SK-N-SH (cell line): ENCODE measurements around the gene NOTUM. TPM values are rescaled to one million over a fixed set of nuclear protein-coding genes. Genes with fewer than 3 reads are reported as not detected.

Experiments used
- CTCF ChIA-PET: fragments of 300-600, 350-600 bp; formaldehyde crosslinking; extraction: SDS; loops from one replicate; lab custom pipeline; 2021; lab: Yijun Ruan, JAX
- POLR2A ChIA-PET: fragments of 350-600 bp; sonication (Branson Sonifier 250); formaldehyde crosslinking; extraction: SDS; loops from one replicate; lab custom pipeline; 2020; ENCODE audit warnings: antibody characterized with exemption, inconsistent platforms; lab: Yijun Ruan, JAX
- DNase-seq: peaks from one replicate; pipeline ENCODE4 v3.0.0; 2012
- H2AFZ ChIP-seq: fragments of 200-600 bp; sonication (generic); 2 replicates; pipeline ENCODE4 v1.8.1; 2016; ENCODE audit warnings: antibody characterized with exemption, mild to moderate bottlenecking, low read depth
- H3F3A ChIP-seq: fragments of 200-600 bp; sonication (generic); replicated peaks from 2 replicates; pipeline ENCODE3; 2016; ENCODE audit warnings: antibody characterized with exemption, mild to moderate bottlenecking; ENCODE audit not compliant: insufficient read depth
- H3K27ac ChIP-seq, 2 experiments: fragments of 200-500 bp in 1 of 2; fragments of 200-600 bp in 1 of 2; sonication (Bioruptor generic) in 1 of 2; sonication (generic), shearing (Covaris generic) in 1 of 2; 2 replicates each; pipeline versions ENCODE4 v1.5.1 to v1.6.1; 2014 to 2016; ENCODE audit warnings: low read depth in 2 of 2, inconsistent platforms in 1 of 2, low read length in 1 of 2, mild to moderate bottlenecking in 1 of 2, mixed read lengths in 1 of 2
- H3K27me3 ChIP-seq: fragments of 200-600 bp; sonication (generic), shearing (Covaris generic); 2 replicates; pipeline ENCODE4 v1.6.1; 2016; ENCODE audit warnings: mixed run types; ENCODE audit not compliant: insufficient read depth
- H3K36me3 ChIP-seq, 2 experiments: fragments of 200-500 bp in 1 of 2; fragments of 200-600 bp in 1 of 2; sonication (Bioruptor generic) in 1 of 2; sonication (generic) in 1 of 2; replicated peaks in 1 of 2; 2 replicates each; pipeline versions ENCODE3 to v1.5.1; 2014 to 2016; ENCODE audit warnings: low read length in 1 of 2, mild to moderate bottlenecking in 1 of 2; ENCODE audit not compliant: insufficient read depth in 2 of 2, control insufficient read depth in 1 of 2
- H3K4me1 ChIP-seq, 2 experiments: fragments of 200-500 bp in 1 of 2; fragments of 200-600 bp in 1 of 2; sonication (Bioruptor generic) in 1 of 2; sonication (generic), shearing (Covaris generic) in 1 of 2; 2 replicates each; pipeline versions ENCODE4 v1.5.1 to v1.6.1; 2014 to 2016; ENCODE audit warnings: low read depth in 1 of 2, low read length in 1 of 2, mixed run types in 1 of 2; ENCODE audit not compliant: insufficient read depth in 2 of 2, control insufficient read depth in 1 of 2
- H3K4me2 ChIP-seq: fragments of 200-600 bp; sonication (generic), shearing (Covaris generic); 2 replicates; pipeline ENCODE4 v1.6.1; 2017; ENCODE audit warnings: mixed run types
- H3K4me3 ChIP-seq, 2 experiments: fragments of 200-500 bp in 1 of 2; fragments of 200-600 bp in 1 of 2; sonication (Bioruptor generic) in 1 of 2; sonication (generic), shearing (Covaris generic) in 1 of 2; 2 replicates each; pipeline versions ENCODE4 v1.5.1 to v1.8.1; 2014 to 2016; ENCODE audit warnings: low read depth in 2 of 2, inconsistent platforms in 1 of 2, low read length in 1 of 2, mild to moderate bottlenecking in 1 of 2, mixed read lengths in 1 of 2, moderate library complexity in 1 of 2
- H3K79me2 ChIP-seq: fragments of 200-600 bp; sonication (generic); 2 replicates; pipeline ENCODE4 v1.8.1; 2017; ENCODE audit warnings: mild to moderate bottlenecking; ENCODE audit not compliant: insufficient read depth
- H3K9ac ChIP-seq: fragments of 200-600 bp; sonication (generic); 2 replicates; pipeline ENCODE4 v1.6.1; 2017; ENCODE audit warnings: mixed run types
- H3K9me2 ChIP-seq: fragments of 200-600 bp; sonication (generic); 2 replicates; pipeline ENCODE4 v1.6.1; 2017; ENCODE audit warnings: mixed run types
- H3K9me3 ChIP-seq: fragments of 200-600 bp; sonication (generic); 2 replicates; pipeline ENCODE4 v1.6.1; 2017; ENCODE audit warnings: mixed run types, mild to moderate bottlenecking, moderate library complexity
- H4K20me1 ChIP-seq: fragments of 200-600 bp; sonication (generic); 2 replicates; pipeline ENCODE4 v1.6.1; 2017; ENCODE audit warnings: mild to moderate bottlenecking, mixed run types; ENCODE audit not compliant: insufficient read depth
- CHD2 ChIP-seq: fragments of 150-350 bp; IDR thresholded peaks from 2 replicates; pipeline ENCODE4 v1.6.1; 2018; ENCODE audit warnings: low read length; ENCODE audit not compliant: partially characterized antibody
- CTCF ChIP-seq: fragments of 200-600 bp; sonication (generic); IDR thresholded peaks from 2 replicates; pipeline ENCODE4 v1.6.1; 2017; ENCODE audit warnings: antibody characterized with exemption, mild to moderate bottlenecking, moderate library complexity
- FOSL2 ChIP-seq: IDR thresholded peaks from 2 replicates; pipeline ENCODE4 v1.4.0; 2012; ENCODE audit warnings: low read depth, mild to moderate bottlenecking, moderate library complexity, borderline replicate concordance
- FOXJ3 ChIP-seq: sonication (generic); formaldehyde crosslinking; IDR thresholded peaks from 2 replicates; pipeline ENCODE4 v1.5.1; 2020; ENCODE audit warnings: mild to moderate bottlenecking, missing genetic modification reagents
- FOXM1 ChIP-seq: IDR thresholded peaks from 2 replicates; pipeline ENCODE4 v1.4.0; 2012; ENCODE audit warnings: low read depth, mild to moderate bottlenecking
- GATA2 ChIP-seq: sonication (generic); formaldehyde crosslinking; IDR thresholded peaks from 2 replicates; pipeline ENCODE4 v1.5.0; 2020; ENCODE audit warnings: mild to moderate bottlenecking, missing genetic modification reagents
- IRF3 ChIP-seq: fragments of 150-350 bp; IDR thresholded peaks from 2 replicates; pipeline ENCODE4 v1.6.1; 2016; ENCODE audit warnings: mild to moderate bottlenecking, low read depth, low read length
- MXI1 ChIP-seq: IDR thresholded peaks from 2 replicates; pipeline ENCODE4 v1.6.1; 2012; ENCODE audit warnings: mild to moderate bottlenecking, low read depth, low read length, improper control_type of control experiment
- POLR2AphosphoS5 ChIP-seq: IDR thresholded peaks from 2 replicates; pipeline ENCODE4 v1.6.1; 2012; ENCODE audit warnings: low read depth, low read length
- REST ChIP-seq: IDR thresholded peaks from 2 replicates; pipeline ENCODE4 v1.6.1; 2012; ENCODE audit warnings: mild to moderate bottlenecking, low read depth, low read length, moderate library complexity
- TAF1 ChIP-seq: IDR thresholded peaks from 2 replicates; pipeline ENCODE4 v1.6.1; 2012; ENCODE audit warnings: low read depth, mild to moderate bottlenecking, low read length, moderate library complexity, borderline replicate concordance
- TEAD4 ChIP-seq: IDR thresholded peaks from 2 replicates; pipeline ENCODE4 v1.4.0; 2012; ENCODE audit warnings: mild to moderate bottlenecking, borderline replicate concordance; ENCODE audit not compliant: insufficient read depth
- USF1 ChIP-seq: IDR thresholded peaks from 2 replicates; pipeline ENCODE4 v1.4.0; 2012; ENCODE audit warnings: low read depth, borderline replicate concordance
- WGBS: methylation state at CpG from one replicate; pipeline ENCODE4 v1.1.6; 2017; ENCODE audit warnings: low lambda C conversion rate; 5-methylcytosine and 5-hydroxymethylcytosine counted together
- polyA plus RNA-seq, 3 experiments: library from polyadenylated mRNA; depleted of rRNA; stranded (reverse); fragments of >200 nt; gene quantifications; 2 replicates each; pipeline ENCODE4 v1.2.3, GENCODE V29; 2012
- TF ChIP-seq, protein P1 (sequence below): IDR thresholded peaks from 2 replicates; pipeline ENCODE4 v1.4.0; 2012; ENCODE audit warnings: low read depth
- TF ChIP-seq, protein P2 (sequence below): IDR thresholded peaks from 2 replicates; pipeline ENCODE4; 2012

The NOTUM gene
- polyA plus RNA-seq, 1 of the 3 experiments (the other 2 are of a cell fraction): 0.33 TPM

DNA sequence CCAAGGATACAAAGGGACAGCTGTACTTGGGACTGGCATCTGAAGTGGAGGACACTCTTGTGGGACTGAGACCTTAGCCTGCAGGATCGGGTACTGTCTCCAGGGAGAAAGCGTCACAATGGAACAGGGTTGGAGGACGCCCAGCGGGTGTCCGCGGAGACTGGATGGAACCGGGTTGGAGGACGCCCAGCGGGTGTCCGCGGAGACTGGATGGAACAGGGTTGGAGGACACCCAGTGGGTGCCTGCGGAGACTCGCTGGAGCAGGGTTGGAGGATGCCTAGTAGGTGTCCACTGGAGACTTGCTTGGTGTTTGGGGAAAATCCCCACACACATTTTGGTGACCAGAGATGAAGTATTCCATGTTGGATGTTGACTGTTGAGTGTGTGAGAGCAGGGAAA is 13.8 kb downstream of the NOTUM start, which contains the start of gene MYADML2:
Gene MYADML2 (minus strand): TSS at position 45 of the 400 bp plus-strand sequence. CDS start 5,492 bp downstream, outside the sequence.
- H3K4me2 ChIP-seq: no peak within 1 kb of the TSS
- no peaks in the 10 kb centered on the region for H3K9me2 ChIP-seq
- no peaks in the 10 kb centered on the region for H3K27me3 ChIP-seq
- no peaks in the 10 kb centered on the region for H3K9me3 ChIP-seq
- no peak within 1 kb of the TSS for H3K9ac ChIP-seq
- H2AFZ ChIP-seq: no peak within 1 kb of the TSS
- WGBS: 73% methylated on average over 12 of the region's 13 CpGs
- ChIA-PET POLR2A (no interaction called here), CTCF (interaction anchor here (2.2 to 17.7 kb wide), 3 partner anchors 14 to 78 kb away, joined by 8 to 216 read pairs (median 168); partner anchors contain the start of genes CENPX, LRRC45 and NOTUM)
- H3K79me2 ChIP-seq: no peaks in the 10 kb centered on the region
- H3F3A ChIP-seq: no peaks in the 10 kb centered on the region
- H3K36me3 ChIP-seq: no peaks in the 10 kb centered on the region
- H3K4me3 ChIP-seq: no peak within 1 kb of the TSS
- no peaks in the 10 kb centered on the region for H4K20me1 ChIP-seq
- DNase-seq: no peak
- peaks cover 0 to 3% of the 10 kb centered on the region in 2 experiments; a peak in 1 of 4 replicates for H3K4me1 ChIP-seq
- H3K27ac ChIP-seq: no peak within 1 kb of the TSS
- no peak for TF ChIP-seq CTCF

- Histone ChIP-seq H3K27me3 (no peaks in the 10 kb centered on the region), H3F3A (no peaks in the 10 kb centered on the region), H4K20me1 (no peaks in the 10 kb centered on the region), H2AFZ (no peak overlapping the region), H3K27ac (no peak overlapping the region), H3K79me2 (no peaks in the 10 kb centered on the region), H3K9me3 (no peaks in the 10 kb centered on the region), H3K4me1 (peaks cover 0 to 3% of the 10 kb centered on the region in 2 experiments; a peak in 1 of 4 replicates), H3K4me2 (no peak overlapping the region), H3K4me3 (no peak overlapping the region), H3K9ac (no peak overlapping the region), H3K36me3 (no peaks in the 10 kb centered on the region), H3K9me2 (no peaks in the 10 kb centered on the region)
- WGBS: 83% methylated on average over 9 of the region's 9 CpGs
- CTCF ChIA-PET: interaction anchor here (6.7 to 17.7 kb wide), 2 partner anchors 16 to 76 kb away, joined by 42 to 216 read pairs; partner anchors contain the start of genes CENPX, LRRC45 and NOTUM
- no peak for DNase-seq
- POLR2A ChIA-PET: interaction anchor here (0.6 to 0.9 kb wide), 2 partner anchors 28 to 77 kb away, joined by 3 read pairs; no protein-coding TSS in a partner anchor
- TF ChIP-seq CHD2 (no peak), MXI1 (no peak), GATA2 (CRISPR knock-in tag) (no peak), IRF3 (no peak), FOXM1 (no peak), TAF1 (no peak), FOXJ3 (CRISPR knock-in tag) (no peak), REST (no peak), TEAD4 (no peak), FOSL2 (no peak), POLR2AphosphoS5 (no peak), USF1 (no peak)
- TF ChIP-seq, protein P1, sequence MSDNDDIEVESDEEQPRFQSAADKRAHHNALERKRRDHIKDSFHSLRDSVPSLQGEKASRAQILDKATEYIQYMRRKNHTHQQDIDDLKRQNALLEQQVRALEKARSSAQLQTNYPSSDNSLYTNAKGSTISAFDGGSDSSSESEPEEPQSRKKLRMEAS: no peak
- TF ChIP-seq, protein P2, sequence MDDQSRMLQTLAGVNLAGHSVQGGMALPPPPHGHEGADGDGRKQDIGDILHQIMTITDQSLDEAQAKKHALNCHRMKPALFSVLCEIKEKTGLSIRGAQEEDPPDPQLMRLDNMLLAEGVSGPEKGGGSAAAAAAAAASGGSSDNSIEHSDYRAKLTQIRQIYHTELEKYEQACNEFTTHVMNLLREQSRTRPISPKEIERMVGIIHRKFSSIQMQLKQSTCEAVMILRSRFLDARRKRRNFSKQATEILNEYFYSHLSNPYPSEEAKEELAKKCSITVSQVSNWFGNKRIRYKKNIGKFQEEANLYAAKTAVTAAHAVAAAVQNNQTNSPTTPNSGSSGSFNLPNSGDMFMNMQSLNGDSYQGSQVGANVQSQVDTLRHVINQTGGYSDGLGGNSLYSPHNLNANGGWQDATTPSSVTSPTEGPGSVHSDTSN: no peak
Observed at GRCh38 chr17:81944858-81945257, 16.1 kb downstream of the NOTUM start.
